ENCODE results near the gene CHMP6.
"Not testable (repeated sequence)": the region's sequence is repeated elsewhere in the genome, so short reads cannot be mapped to it uniquely, and the experiment has no call there.

Gene CHMP6

GRCh38 chr17:81027038-81027437 lies 35.4 kb downstream of the CHMP6 start:
- no peak for FAIRE-seq
- no peak for DNase-seq (ENCODE audit: extremely low spot score, insufficient read length, low read depth)

DNA sequence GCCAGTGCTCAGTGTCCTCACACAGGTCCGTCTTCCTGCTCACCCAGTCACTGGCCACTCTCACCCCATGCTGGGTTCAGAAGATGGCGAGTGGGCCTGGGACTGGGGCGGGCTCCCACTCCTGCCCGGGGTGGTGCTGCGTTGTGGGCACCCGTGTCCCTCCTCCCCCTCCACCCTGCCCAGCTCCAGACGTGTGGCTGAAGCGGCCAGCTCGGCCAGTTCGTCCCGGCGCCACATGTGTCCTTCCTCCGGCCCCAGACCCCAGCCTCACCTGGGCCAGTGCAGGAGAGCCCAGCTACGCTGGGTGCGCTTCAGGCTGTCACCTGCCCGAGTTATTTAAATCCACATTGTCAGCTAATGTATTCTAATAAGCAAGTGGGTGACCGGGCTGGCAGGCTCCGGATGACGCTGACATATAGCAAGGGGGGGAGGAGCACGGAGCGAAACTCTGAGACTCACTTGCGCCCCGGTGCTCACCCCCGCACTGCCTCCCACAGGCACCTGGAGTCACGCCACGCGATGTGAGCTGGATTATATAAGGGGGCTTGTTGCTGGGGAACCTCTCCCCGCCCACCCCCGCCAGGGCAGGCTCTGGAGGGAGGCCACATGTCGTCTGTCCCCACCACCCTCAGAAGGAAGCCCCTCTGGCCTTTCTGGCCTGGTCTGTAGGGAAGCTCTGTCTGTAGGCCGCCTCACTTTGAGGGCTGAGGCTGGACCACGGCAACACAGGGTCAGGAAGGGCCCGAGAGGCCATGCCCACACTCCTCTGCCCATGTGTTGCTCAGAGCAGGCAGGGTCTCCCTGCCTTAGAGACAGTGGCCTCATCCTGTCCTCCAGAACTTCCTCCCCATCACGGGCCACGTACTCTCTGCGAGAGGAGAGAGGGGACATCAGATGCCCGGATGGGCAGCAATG lies 36.2 kb downstream of the CHMP6 start:
- FAIRE-seq (no peak), DNase-seq (ENCODE audit: extremely low spot score, insufficient read length, low read depth) (no peak)

- no peak for DNase-seq (ENCODE audit: extremely low spot score, insufficient read length, low read depth)
- no peak for FAIRE-seq
These were observed 36.8 kb downstream of the CHMP6 start for GRCh38 chr17:81028506-81028858.

DNA sequence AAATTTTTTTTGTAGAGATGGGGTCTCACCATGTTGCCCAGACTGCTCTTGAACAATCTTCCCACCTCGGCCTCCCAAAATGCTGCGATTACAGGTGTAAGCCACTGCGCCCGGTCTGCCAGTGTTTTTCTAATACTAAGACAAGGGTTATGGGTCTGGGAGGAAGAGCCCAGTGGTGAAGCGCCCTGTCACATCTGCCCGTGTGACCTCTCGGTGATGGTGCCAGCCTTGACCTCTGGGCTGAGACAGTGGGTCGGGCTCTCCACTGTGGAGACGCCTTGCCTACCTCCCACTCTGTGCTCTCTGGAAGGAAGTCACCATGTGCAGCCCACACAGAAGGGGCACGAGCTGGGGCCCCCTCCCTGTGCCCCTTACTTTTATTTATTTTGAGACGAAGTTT lies 38.2 kb downstream of the CHMP6 start:
- FAIRE-seq (no peak), DNase-seq (ENCODE audit: extremely low spot score, insufficient read length, low read depth) (no peak)

- not testable (repeated sequence) for FAIRE-seq; DNase-seq (ENCODE audit: extremely low spot score, insufficient read length, low read depth)
These were observed 38.7 kb downstream of the CHMP6 start for GRCh38 chr17:81030312-81030711.

DNA sequence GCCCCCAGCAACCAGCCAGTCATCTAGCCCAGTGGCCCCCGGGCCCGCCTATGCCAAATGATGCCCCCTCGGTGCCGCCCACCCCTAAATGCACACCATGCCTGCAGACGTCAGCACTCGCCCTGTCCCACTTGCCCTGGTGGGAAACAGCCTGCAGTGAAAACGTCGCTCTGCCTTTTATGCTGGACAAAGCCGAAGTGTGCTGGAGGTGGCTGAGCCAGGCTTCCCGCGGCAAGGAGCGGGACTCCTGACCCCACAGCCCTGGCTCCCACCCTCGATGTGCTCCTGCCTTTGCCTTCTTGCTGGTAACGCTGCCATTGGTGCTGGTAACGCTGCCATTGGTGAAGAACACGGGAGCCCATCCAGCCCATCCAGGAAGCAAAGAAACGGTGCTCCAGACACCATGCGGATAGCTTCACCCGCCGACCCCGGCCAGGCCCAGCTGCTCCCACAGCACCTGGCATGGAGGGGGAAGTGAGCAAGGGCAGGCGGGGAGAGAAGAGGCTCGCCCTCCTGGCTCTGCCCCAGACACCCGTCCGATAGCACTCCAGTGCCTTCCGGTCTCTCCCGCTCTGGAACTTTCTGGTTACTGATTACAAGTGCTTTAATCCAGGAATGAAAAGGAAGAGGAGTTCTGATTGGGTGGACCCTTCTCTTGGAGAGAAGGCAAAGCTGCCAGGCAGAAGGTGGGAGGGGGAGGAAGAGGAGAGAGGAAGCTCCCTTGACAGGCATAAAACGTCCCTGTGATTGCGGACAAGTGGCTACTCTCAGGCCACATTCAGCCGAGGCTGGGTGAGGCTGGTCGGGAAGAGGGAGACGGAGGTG lies 39.3 kb downstream of the CHMP6 start:
- no peak for FAIRE-seq
- no peak for DNase-seq (ENCODE audit: extremely low spot score, insufficient read length, low read depth)

DNA sequence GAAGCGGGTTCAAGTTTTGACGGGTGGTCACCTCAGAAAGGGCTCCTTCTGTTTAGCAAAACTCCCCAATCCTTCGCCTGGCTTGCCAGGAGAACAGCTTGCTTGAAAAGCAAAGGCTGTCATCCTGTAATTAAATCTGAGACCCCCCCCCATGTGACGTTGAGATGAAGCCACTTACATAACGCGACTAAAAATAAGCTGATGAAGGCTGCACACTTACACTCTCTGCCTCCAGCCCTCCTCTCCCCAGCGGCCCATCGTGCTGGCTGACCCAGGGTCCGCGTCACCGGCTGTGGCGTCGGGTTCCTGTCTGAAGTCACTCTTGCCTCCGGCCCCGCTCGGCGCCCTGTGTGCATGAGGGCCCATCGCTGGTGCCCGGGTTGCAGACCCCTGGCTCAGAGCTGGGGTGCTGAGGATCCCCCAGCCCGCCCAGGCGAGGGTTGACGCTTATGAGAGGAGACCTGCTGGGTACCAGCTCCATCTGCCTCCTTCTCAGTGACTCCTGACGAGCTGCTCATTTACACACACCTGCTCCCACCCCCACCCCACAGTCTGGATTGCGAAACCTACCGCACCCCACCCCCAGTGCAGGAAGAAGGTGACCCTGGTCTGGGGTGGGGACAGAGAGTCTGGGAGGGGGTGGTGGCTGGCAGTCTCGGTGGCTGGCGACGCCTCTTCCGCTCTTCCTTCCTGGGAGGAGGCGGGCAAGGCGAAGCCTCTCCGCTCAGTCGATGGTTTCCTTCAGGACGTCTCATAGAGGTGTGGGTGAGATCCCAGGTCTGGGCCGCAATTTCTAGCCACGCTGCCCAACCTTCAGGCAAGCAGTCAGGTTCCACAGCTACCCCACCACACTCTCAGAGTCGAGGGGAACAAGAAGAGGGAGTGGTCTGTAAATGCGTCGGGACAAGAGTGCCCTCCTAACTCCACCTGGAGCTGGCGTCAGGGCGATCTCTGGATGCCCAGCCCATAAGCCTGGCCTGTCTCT lies 40.2 kb downstream of the CHMP6 start:
- DNase-seq (ENCODE audit: extremely low spot score, insufficient read length, low read depth): no peak
- FAIRE-seq: no peak

GRCh38 chr17:81032641-81033480 lies 41.2 kb downstream of the CHMP6 start:
- DNase-seq (ENCODE audit: extremely low spot score, insufficient read length, low read depth): no peak

DNA sequence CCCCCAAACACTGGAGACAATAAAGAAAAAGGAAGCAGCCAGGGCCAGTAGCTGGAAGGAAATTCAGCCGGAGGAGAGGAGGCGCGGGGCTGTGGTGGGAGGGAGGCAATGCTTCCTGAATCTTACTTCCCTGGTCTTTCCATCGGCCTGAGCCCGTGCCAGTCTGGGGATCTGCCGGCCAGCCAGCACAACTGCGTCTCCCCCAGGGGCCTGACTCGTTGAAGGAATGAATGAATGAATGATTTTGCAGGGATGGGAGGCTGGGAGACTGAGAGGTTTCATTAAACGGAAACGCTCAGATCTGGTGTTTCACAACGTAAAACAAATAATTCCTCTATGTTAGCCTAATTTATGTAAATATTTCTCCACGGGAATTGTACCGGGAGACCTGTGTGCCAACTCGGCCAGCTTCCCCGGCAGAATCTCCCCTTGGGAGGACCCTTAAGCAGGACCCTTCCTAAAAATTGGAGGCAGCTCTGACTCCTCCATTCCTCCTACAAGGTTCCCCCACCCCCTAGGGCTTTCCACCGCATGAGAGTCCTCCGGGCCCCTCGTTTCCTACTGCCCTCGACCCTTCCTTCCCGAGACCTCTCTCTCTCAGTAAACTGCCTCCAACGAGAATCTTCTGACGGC lies 42.0 kb downstream of the CHMP6 start:
- DNase-seq (ENCODE audit: extremely low spot score, insufficient read length, low read depth) (no peak), FAIRE-seq (no peak)

More at GRCh38 chr17:81032641-81033480, 41.2 kb downstream of the CHMP6 start:
- no peak for FAIRE-seq

- DNase-seq (ENCODE audit: extremely low spot score, insufficient read length, low read depth): no peak
- FAIRE-seq: no peak
These were observed 42.6 kb downstream of the CHMP6 start for GRCh38 chr17:81034168-81034777.

- DNase-seq (ENCODE audit: extremely low spot score, insufficient read length, low read depth) (peak; percentile 100), FAIRE-seq (no peak)
These were observed 43.3 kb downstream of the CHMP6 start, which contains the start of gene BAIAP2 for GRCh38 chr17:81034779-81035520. TSS of gene BAIAP2 (plus strand) at chr17:81035151. CDS start at chr17:81035255, 104 bp downstream.

DNA sequence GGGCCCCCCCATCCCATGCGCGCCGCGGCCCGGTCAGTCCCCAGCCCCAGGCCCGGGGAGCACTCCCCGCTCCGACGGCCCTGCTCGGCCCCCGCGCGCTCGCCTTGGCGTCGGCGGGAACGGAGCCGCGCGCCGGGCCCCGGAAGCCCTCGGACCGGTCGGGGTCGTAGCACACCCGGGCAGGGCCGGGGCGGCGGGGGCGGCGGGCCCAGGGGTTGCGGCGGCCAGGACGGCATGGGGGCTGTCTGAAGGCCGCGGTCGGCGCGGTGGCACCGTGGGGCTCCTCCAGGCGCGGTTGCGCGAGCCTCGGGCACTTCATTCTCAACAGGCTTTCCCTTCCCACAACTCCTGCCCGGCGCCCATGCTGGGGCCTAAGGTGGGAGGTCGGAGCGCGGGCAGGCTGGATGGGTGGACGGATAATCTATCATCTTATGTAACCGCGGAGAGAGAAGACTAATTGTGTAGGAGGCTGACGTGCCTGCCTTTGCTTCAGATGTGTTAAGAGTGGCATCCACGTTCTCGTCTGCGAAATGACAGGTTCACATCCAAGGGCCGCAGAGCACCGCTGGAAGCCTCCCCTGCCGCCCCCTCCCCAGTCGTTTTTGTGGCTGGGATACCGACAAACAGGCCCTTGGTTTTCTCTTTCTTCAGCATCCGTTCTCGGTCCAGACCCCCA lies 44.0 kb downstream of the CHMP6 start:
- no peak for DNase-seq (ENCODE audit: extremely low spot score, insufficient read length, low read depth)
- FAIRE-seq: no peak

DNA sequence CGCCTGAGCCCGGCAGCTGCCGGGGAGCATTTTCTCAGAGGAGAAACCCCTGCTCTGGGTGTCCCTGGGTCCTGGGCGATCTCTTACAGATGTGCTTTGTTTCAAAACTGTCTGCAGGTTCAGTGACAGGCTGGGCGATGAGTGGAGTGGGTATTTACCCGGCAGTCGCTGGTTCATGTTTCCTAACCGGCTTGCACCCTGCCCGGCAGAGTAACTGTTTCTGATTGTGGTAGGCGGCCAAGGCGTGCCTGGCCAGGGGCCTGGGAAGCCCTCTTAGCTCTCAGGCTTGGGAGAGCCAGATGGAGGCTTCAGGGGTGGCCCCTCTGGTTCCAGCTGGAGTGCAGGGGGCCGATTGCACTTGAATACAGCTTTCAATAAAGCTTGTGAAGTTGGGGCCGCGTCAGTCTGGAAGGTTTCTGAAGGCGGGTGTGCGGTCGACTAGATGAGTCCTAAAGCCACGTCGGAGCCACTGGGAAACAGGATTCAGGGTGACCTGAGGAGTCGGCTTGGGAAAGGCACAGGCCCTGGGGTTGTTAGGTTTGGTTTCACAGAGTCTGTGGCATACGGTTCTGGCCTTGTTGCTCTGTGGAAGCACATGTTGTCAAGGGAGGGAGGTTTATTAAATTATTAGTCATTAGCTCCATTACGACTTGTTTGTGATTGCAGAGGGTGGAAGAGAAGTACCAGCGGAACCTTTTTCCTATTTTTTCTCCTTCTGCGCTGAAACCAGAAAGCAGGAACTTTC lies 44.7 kb downstream of the CHMP6 start:
- DNase-seq (ENCODE audit: extremely low spot score, insufficient read length, low read depth): no peak
- FAIRE-seq: no peak

- DNase-seq (ENCODE audit: extremely low spot score, insufficient read length, low read depth) (no peak), FAIRE-seq (no peak)
These were observed 45.6 kb downstream of the CHMP6 start for GRCh38 chr17:81037026-81037797.
